Trophoblast cell (in vitro differentiated cells and primary cell): Measurements from ENCODE around the gene TPK1.

ENCODE experiments used
- DNase-seq, 2 donors: peaks; one replicate each; pipeline ENCODE4 v3.0.0-alpha.2; 2016
- H2AFZ ChIP-seq: 2 replicates; pipeline ENCODE4 v1.6.1; 2013; ENCODE audit warnings: low read length, moderate library complexity, mild to moderate bottlenecking; ENCODE audit not compliant: insufficient read depth, poor library complexity
- H2AK5ac ChIP-seq: 2 replicates; pipeline ENCODE4 v1.6.1; 2013; ENCODE audit warnings: mild to moderate bottlenecking, low read length
- H2BK120ac ChIP-seq: 2 replicates; pipeline ENCODE4 v1.6.1; 2013; ENCODE audit warnings: low read length, mild to moderate bottlenecking, moderate library complexity; ENCODE audit not compliant: insufficient read depth, poor library complexity
- H2BK12ac ChIP-seq: 2 replicates; pipeline ENCODE4 v1.6.1; 2013; ENCODE audit warnings: mild to moderate bottlenecking, low read length, moderate library complexity
- H2BK5ac ChIP-seq: 2 replicates; pipeline ENCODE4 v1.6.1; 2013; ENCODE audit warnings: low read length, low read depth, moderate library complexity, mild to moderate bottlenecking; ENCODE audit not compliant: poor library complexity
- H3K14ac ChIP-seq: 2 replicates; pipeline ENCODE4 v1.6.1; 2013; ENCODE audit warnings: mild to moderate bottlenecking, low read length
- H3K18ac ChIP-seq: 2 replicates; pipeline ENCODE4 v1.6.1; 2013; ENCODE audit warnings: mild to moderate bottlenecking, low read length
- H3K23ac ChIP-seq: 2 replicates; pipeline ENCODE4 v1.6.1; 2013; ENCODE audit warnings: low read length
- H3K27ac ChIP-seq: 2 replicates; pipeline ENCODE4 v1.5.1; 2013; ENCODE audit warnings: low read depth, mild to moderate bottlenecking, inconsistent platforms, low read length, moderate library complexity
- H3K27me3 ChIP-seq: 2 replicates; pipeline ENCODE4 v1.6.1; 2013; ENCODE audit warnings: inconsistent platforms, mild to moderate bottlenecking, low read length, moderate library complexity; ENCODE audit not compliant: insufficient read depth
- H3K36me3 ChIP-seq, 2 experiments: 1 replicate in 1 of 2; 2 replicates in 1 of 2; pipeline ENCODE4 v1.6.1; 2013; ENCODE audit warnings: low read length in 2 of 2, mild to moderate bottlenecking in 2 of 2, moderate library complexity in 1 of 2; ENCODE audit not compliant: insufficient read depth in 2 of 2, control insufficient read depth in 1 of 2
- H3K4ac ChIP-seq: 2 replicates; pipeline ENCODE4 v1.6.1; 2013; ENCODE audit warnings: low read depth, mild to moderate bottlenecking, low read length, moderate library complexity
- H3K4me1 ChIP-seq, 2 experiments: 1 replicate in 1 of 2; 2 replicates in 1 of 2; pipeline ENCODE4 v1.6.1; 2013; ENCODE audit warnings: low read length in 2 of 2, mild to moderate bottlenecking in 2 of 2, moderate library complexity in 1 of 2; ENCODE audit not compliant: insufficient read depth in 2 of 2, control insufficient read depth in 1 of 2
- H3K4me2 ChIP-seq: 2 replicates; pipeline ENCODE4 v1.6.1; 2013; ENCODE audit warnings: inconsistent platforms, mild to moderate bottlenecking, low read length, moderate library complexity
- H3K4me3 ChIP-seq: 2 replicates; pipeline ENCODE4 v1.5.1; 2013; ENCODE audit warnings: mild to moderate bottlenecking, low read depth, low read length, inconsistent platforms
- H3K79me1 ChIP-seq: one replicate; pipeline ENCODE4 v1.6.1; 2013; ENCODE audit warnings: low read length
- H3K79me2 ChIP-seq: 2 replicates; pipeline ENCODE4 v1.6.1; 2013; ENCODE audit warnings: low read length, mild to moderate bottlenecking; ENCODE audit not compliant: control insufficient read depth, insufficient read depth, poor library complexity
- H3K9ac ChIP-seq: 2 replicates; pipeline ENCODE4 v1.6.1; 2013; ENCODE audit warnings: mild to moderate bottlenecking, low read length
- H3K9me3 ChIP-seq: 2 replicates; pipeline ENCODE4 v1.6.1; 2013; ENCODE audit warnings: low read depth, mild to moderate bottlenecking, control low read depth, inconsistent platforms, low read length; ENCODE audit not compliant: insufficient read depth
- H4K12ac ChIP-seq: 2 replicates; pipeline ENCODE4 v1.6.1; 2013; ENCODE audit warnings: low read depth, mild to moderate bottlenecking, low read length, moderate library complexity
- H4K8ac ChIP-seq: 2 replicates; pipeline ENCODE4 v1.6.1; 2013; ENCODE audit warnings: low read depth, mild to moderate bottlenecking, low read length, moderate library complexity
- H4K91ac ChIP-seq: one replicate; pipeline ENCODE4 v1.6.1; 2013; ENCODE audit warnings: low read depth, mild to moderate bottlenecking, low read length, moderate library complexity
- WGBS: extraction: QIAGEN DNeasy Blood & Tissue Kit; methylation state at CpG from one replicate; pipeline ENCODE4 v1.1.7; 2013; ENCODE audit warnings: missing lambda C conversion rate; ENCODE audit not compliant: insufficient read length, insufficient coverage; ENCODE audit errors: extremely low coverage; 5-methylcytosine and 5-hydroxymethylcytosine counted together

TPK1 gene

GRCh38 chr7:144483189-144483588, 352.7 kb downstream of the TPK1 start:
- no peak overlapping the region for H2BK12ac ChIP-seq
- no peaks in the 10 kb centered on the region for H3K27me3 ChIP-seq
- no peak overlapping the region for H2AFZ ChIP-seq
- WGBS, result no CpG with 5 or more reads among the region's 1 CpG
- no peaks in the 10 kb centered on the region for H3K79me1 ChIP-seq
- H3K18ac ChIP-seq, result no peak overlapping the region
- H3K4ac ChIP-seq, result no peak overlapping the region
- no peak overlapping the region for H3K4me2 ChIP-seq
- no peak for DNase-seq
- H4K8ac ChIP-seq, result no peak overlapping the region
- H2BK120ac ChIP-seq, result no peak overlapping the region
- no peaks in the 10 kb centered on the region for H3K79me2 ChIP-seq
- no peak overlapping the region for H3K27ac ChIP-seq
- H2BK5ac ChIP-seq, result no peak overlapping the region
- no peak overlapping the region for H4K91ac ChIP-seq
- no peaks in the 10 kb centered on the region for H3K4me1 ChIP-seq
- no peak overlapping the region for H3K9ac ChIP-seq
- no peaks in the 10 kb centered on the region for H3K9me3 ChIP-seq
- no peak overlapping the region for H3K4me3 ChIP-seq
- no peak overlapping the region for H3K23ac ChIP-seq
- no peak overlapping the region for H4K12ac ChIP-seq
- H3K14ac ChIP-seq, result no peak overlapping the region
- H3K36me3 ChIP-seq, result no peaks in the 10 kb centered on the region
- H2AK5ac ChIP-seq, result no peak overlapping the region

- WGBS, result no CpG with 5 or more reads among the region's 3 CpGs
- Histone ChIP-seq H4K12ac (no peak overlapping the region), H3K4me3 (no peak overlapping the region), H3K36me3 (no peaks in the 10 kb centered on the region), H2AK5ac (no peak overlapping the region), H3K4me1 (no peaks in the 10 kb centered on the region), H3K27ac (no peak overlapping the region), H3K79me1 (no peaks in the 10 kb centered on the region), H3K18ac (no peak overlapping the region), H2AFZ (no peak overlapping the region), H3K9me3 (no peaks in the 10 kb centered on the region), H4K91ac (no peak overlapping the region), H2BK120ac (no peak overlapping the region), H4K8ac (no peak overlapping the region), H2BK5ac (no peak overlapping the region), H3K27me3 (no peaks in the 10 kb centered on the region), H3K9ac (no peak overlapping the region), H2BK12ac (no peak overlapping the region), H3K79me2 (no peaks in the 10 kb centered on the region), H3K14ac (no peak overlapping the region), H3K23ac (no peak overlapping the region), H3K4me2 (no peak overlapping the region), H3K4ac (no peak overlapping the region)
- DNase-seq, result no peak
These were observed 354.0 kb downstream of the TPK1 start for GRCh38 chr7:144481833-144482232.

- Histone ChIP-seq H2BK12ac (no peak overlapping the region), H3K23ac (no peak overlapping the region), H3K18ac (no peak overlapping the region), H3K4ac (no peak overlapping the region), H3K4me2 (no peak overlapping the region), H2AK5ac (no peak overlapping the region), H3K14ac (no peak overlapping the region), H3K9me3 (no peaks in the 10 kb centered on the region), H3K4me1 (no peaks in the 10 kb centered on the region), H3K79me1 (no peaks in the 10 kb centered on the region), H2BK120ac (no peak overlapping the region), H2BK5ac (no peak overlapping the region), H3K79me2 (no peaks in the 10 kb centered on the region), H2AFZ (no peak overlapping the region), H4K8ac (no peak overlapping the region), H4K91ac (no peak overlapping the region), H3K36me3 (no peaks in the 10 kb centered on the region), H3K27ac (no peak overlapping the region), H3K27me3 (no peaks in the 10 kb centered on the region), H3K9ac (no peak overlapping the region), H3K4me3 (no peak overlapping the region), H4K12ac (no peak overlapping the region)
- WGBS, result no CpG with 5 or more reads among the region's 1 CpG
- DNase-seq, result no peak
These were observed 358.5 kb downstream of the TPK1 start for GRCh38 chr7:144477348-144477747.

GRCh38 chr7:144474800-144475615, 360.8 kb downstream of the TPK1 start:
- H4K91ac ChIP-seq, result no peak overlapping the region
- no peak overlapping the region for H3K23ac ChIP-seq
- no peaks in the 10 kb centered on the region for H3K36me3 ChIP-seq

More at GRCh38 chr7:144474800-144475615, 360.8 kb downstream of the TPK1 start:
- no peak overlapping the region for H4K8ac ChIP-seq
- no peak overlapping the region for H4K12ac ChIP-seq
- no peaks in the 10 kb centered on the region for H3K79me1 ChIP-seq
- no peak for DNase-seq
- no peaks in the 10 kb centered on the region for H3K79me2 ChIP-seq
- WGBS, result no CpG with 5 or more reads among the region's 2 CpGs
- H3K4me1 ChIP-seq, result no peaks in the 10 kb centered on the region
- no peak overlapping the region for H3K9ac ChIP-seq
- no peak overlapping the region for H3K27ac ChIP-seq
- H3K27me3 ChIP-seq, result no peaks in the 10 kb centered on the region
- H3K4ac ChIP-seq, result no peak overlapping the region
- H2BK12ac ChIP-seq, result no peak overlapping the region
- no peak overlapping the region for H2BK120ac ChIP-seq
- no peak overlapping the region for H3K18ac ChIP-seq
- no peak overlapping the region for H2BK5ac ChIP-seq
- no peak overlapping the region for H2AK5ac ChIP-seq
- H3K9me3 ChIP-seq, result no peaks in the 10 kb centered on the region
- H3K4me3 ChIP-seq, result no peak overlapping the region
- H2AFZ ChIP-seq, result no peak overlapping the region
- H3K14ac ChIP-seq, result no peak overlapping the region
- no peak overlapping the region for H3K4me2 ChIP-seq
